ENCODE data around the gene SUSD1. TPM values are rescaled to one million over a fixed set of nuclear protein-coding genes. Genes with fewer than 3 reads are reported as not detected.

SUSD1 gene
- total RNA-seq, 2 experiments from 2014 or later, result 0.32 TPM; not detected in 1

- no peak overlapping the region for H3K4me2 ChIP-seq (ENCODE audit: low read length)
- POLR2A ChIA-PET, result no interaction called here
- H3K9me3 ChIP-seq (ENCODE audit: low read length), result no peaks in the 10 kb centered on the region
- H3K4me3 ChIP-seq (ENCODE audit: low read depth, low read length, poor library complexity, severe bottlenecking), result no peak overlapping the region
- CTCF ChIA-PET (ENCODE audit: unreplicated experiment), result no interaction called here
- no peaks in the 10 kb centered on the region for H3K79me2 ChIP-seq (ENCODE audit: insufficient read depth, low read depth, low read length)
- intact Hi-C loops (cut with micrococcal nuclease; ENCODE audit: unreplicated experiment), result no loop called here
- H3K27ac ChIP-seq (ENCODE audit: low read depth, low read length, poor library complexity, severe bottlenecking), result no peak overlapping the region
- no peaks in the 10 kb centered on the region for H3K9me2 ChIP-seq (ENCODE audit: insufficient read depth, low read length)
- no peak overlapping the region for H2AFZ ChIP-seq (ENCODE audit: low read length)
- H3K36me3 ChIP-seq (ENCODE audit: insufficient read depth, low read length), result no peaks in the 10 kb centered on the region
- BruUV-seq (replicated peaks), result no TSS peak
- TF ChIP-seq EZH2phosphoT487 (IDR thresholded peaks at IDR 0.05; ENCODE audit: borderline replicate concordance, low read depth, low read length) (no peak), CTCF (conservative IDR thresholded peaks at IDR 0.05; ENCODE audit: low read length) (no peak)
- no peak for DNase-seq (ENCODE audit: low spot score)
- no peaks in the 10 kb centered on the region for H4K20me1 ChIP-seq (ENCODE audit: insufficient read depth, low read length)
- no peaks in the 10 kb centered on the region for H3K4me1 ChIP-seq (ENCODE audit: insufficient read depth, low read length, poor library complexity, severe bottlenecking)
These were observed 49.1 kb downstream of the SUSD1 start for GRCh38 chr9:112125951-112126388.

- Histone ChIP-seq H3K79me2 (ENCODE audit: insufficient read depth, low read depth, low read length) (no peaks in the 10 kb centered on the region), H3K27ac (ENCODE audit: low read depth, low read length, poor library complexity, severe bottlenecking) (no peak overlapping the region), H3K4me1 (ENCODE audit: insufficient read depth, low read length, poor library complexity, severe bottlenecking) (no peaks in the 10 kb centered on the region), H4K20me1 (ENCODE audit: insufficient read depth, low read length) (no peaks in the 10 kb centered on the region), H3K36me3 (ENCODE audit: insufficient read depth, low read length) (no peaks in the 10 kb centered on the region), H3K9me2 (ENCODE audit: insufficient read depth, low read length) (no peaks in the 10 kb centered on the region), H3K4me3 (ENCODE audit: low read depth, low read length, poor library complexity, severe bottlenecking) (no peak overlapping the region), H3K9me3 (ENCODE audit: low read length) (no peaks in the 10 kb centered on the region), H3K4me2 (ENCODE audit: low read length) (no peak overlapping the region), H2AFZ (ENCODE audit: low read length) (no peak overlapping the region)
- POLR2A ChIA-PET, result interaction anchor here (1.0 kb wide), 1 partner anchor 17 kb away, joined by 3 read pairs; no protein-coding TSS in a partner anchor
- no peak for TF ChIP-seq EZH2phosphoT487 (IDR thresholded peaks at IDR 0.05; ENCODE audit: borderline replicate concordance, low read depth, low read length)
- TF ChIP-seq CTCF (conservative IDR thresholded peaks at IDR 0.05; ENCODE audit: low read length), result no peak
- intact Hi-C loops (cut with micrococcal nuclease; ENCODE audit: unreplicated experiment), result no loop called here
- CTCF ChIA-PET (ENCODE audit: unreplicated experiment), result no interaction called here
- DNase-seq (ENCODE audit: low spot score), result no peak
- BruUV-seq (replicated peaks), result no TSS peak
These were observed 50.9 kb downstream of the SUSD1 start for GRCh38 chr9:112124156-112124555.

GRCh38 chr9:112121633-112122032, 53.5 kb downstream of the SUSD1 start:
- Histone ChIP-seq H4K20me1 (ENCODE audit: insufficient read depth, low read length) (no peaks in the 10 kb centered on the region), H3K9me3 (ENCODE audit: low read length) (no peaks in the 10 kb centered on the region), H3K4me3 (ENCODE audit: low read depth, low read length, poor library complexity, severe bottlenecking) (no peak overlapping the region), H3K9me2 (ENCODE audit: insufficient read depth, low read length) (no peaks in the 10 kb centered on the region), H3K4me1 (ENCODE audit: insufficient read depth, low read length, poor library complexity, severe bottlenecking) (no peaks in the 10 kb centered on the region), H3K79me2 (ENCODE audit: insufficient read depth, low read depth, low read length) (no peaks in the 10 kb centered on the region), H3K4me2 (ENCODE audit: low read length) (no peak overlapping the region), H3K36me3 (ENCODE audit: insufficient read depth, low read length) (no peaks in the 10 kb centered on the region), H2AFZ (ENCODE audit: low read length) (no peak overlapping the region), H3K27ac (ENCODE audit: low read depth, low read length, poor library complexity, severe bottlenecking) (no peak overlapping the region)
- intact Hi-C loops (cut with micrococcal nuclease; ENCODE audit: unreplicated experiment), result no loop called here
- CTCF ChIA-PET (ENCODE audit: unreplicated experiment), result no interaction called here
- DNase-seq (ENCODE audit: low spot score), result no peak
- TF ChIP-seq EZH2phosphoT487 (IDR thresholded peaks at IDR 0.05; ENCODE audit: borderline replicate concordance, low read depth, low read length), result no peak
- TF ChIP-seq CTCF (conservative IDR thresholded peaks at IDR 0.05; ENCODE audit: low read length), result no peak
- POLR2A ChIA-PET, result interaction anchor here (1.5 kb wide), 1 partner anchor 10 kb away, joined by 6 read pairs; no protein-coding TSS in a partner anchor
- BruUV-seq (replicated peaks), result no TSS peak
